Heart left ventricle (tissue), 16 donors: ENCODE results near the gene ISOC2. TPM values are rescaled to one million over a fixed set of nuclear protein-coding genes. Genes with fewer than 3 reads are reported as not detected.

ENCODE experiments used
- ATAC-seq, 4 donors: fragments of 200-7000 bp; cut with Tn5 transposase; one replicate each; pipeline ENCODE4 v1.9.1; 2020 to 2022; ENCODE audit warnings: moderate library complexity in 4 of 4, mild to moderate bottlenecking in 3 of 4, moderate number of reproducible peaks in 1 of 4
- DNase-seq, 5 donors: peaks; one replicate each; pipeline ENCODE4 v3.0.0-alpha.2; 2020
- H3K27ac ChIP-seq, 12 donors: fragments of 200-600 bp; sonication (generic) in 4 of 12; one replicate each; pipeline versions ENCODE4 v1.5.0 to v1.8.0; 2016 to 2022; ENCODE audit warnings: mild to moderate bottlenecking in 2 of 12
- H3K27me3 ChIP-seq, 9 donors: fragments of 200-600 bp; sonication (generic) in 2 of 9; one replicate each; pipeline versions ENCODE4 v1.5.1 to v1.8.0; 2016 to 2022; ENCODE audit warnings: mild to moderate bottlenecking in 3 of 9
- H3K36me3 ChIP-seq, 9 donors: fragments of 200-600 bp; sonication (generic) in 2 of 9; one replicate each; pipeline versions ENCODE4 v1.5.0 to v1.8.0; 2018 to 2022; ENCODE audit warnings: mild to moderate bottlenecking in 2 of 9
- H3K4me1 ChIP-seq, 12 donors: fragments of 200-600 bp; sonication (generic) in 4 of 12; one replicate each; pipeline versions ENCODE4 v1.5.0 to v1.8.0; 2016 to 2022; ENCODE audit warnings: mild to moderate bottlenecking in 3 of 12
- H3K4me3 ChIP-seq, 12 donors: fragments of 200-600 bp; sonication (generic) in 4 of 12; one replicate each; pipeline versions ENCODE4 v1.5.0 to v1.8.0; 2017 to 2022; ENCODE audit warnings: mild to moderate bottlenecking in 9 of 12, moderate library complexity in 4 of 12
- H3K9me3 ChIP-seq, 12 donors: fragments of 200-600 bp; sonication (generic) in 4 of 12; one replicate each; pipeline versions ENCODE4 v1.5.0 to v1.8.0; 2016 to 2022; ENCODE audit warnings: mild to moderate bottlenecking in 1 of 12
- POLR2A ChIP-seq, 2 donors: fragments of 450-650 bp; IDR thresholded peaks; one replicate each; pipeline ENCODE4 v1.6.1; 2017; ENCODE audit warnings: antibody characterized with exemption in 2 of 2, mild to moderate bottlenecking in 2 of 2, moderate library complexity in 2 of 2
- WGBS, 4 donors: extraction: QIAGEN DNeasy Blood & Tissue Kit in 2 of 4; methylation state at CpG; one replicate each; pipeline versions ENCODE4 v1.1.5 to v1.1.7; 2013 to 2018; 5-methylcytosine and 5-hydroxymethylcytosine counted together
- intact Hi-C, 10 donors: fragments of 100-400 bp; cut with DNase I; formaldehyde crosslinking; loops; one replicate each; pipeline versions ENCODE4 v1.11.1 to v1.14.2; 2022
- polyA plus RNA-seq, 2 donors: library from polyadenylated mRNA; stranded (reverse); fragments of 200-250 nt; gene quantifications; one replicate each; pipeline ENCODE4 v1.2.3, GENCODE V29; 2013
- total RNA-seq, 9 donors: library from RNA; depleted of rRNA in 2 of 9; stranded (reverse); fragments of >200 nt in 2 of 9; fragmentation: NEBNext Ultra II Directional in 3 of 9; extraction: Animal tissue kit (Norgen Biotek cat#: 25700) in 3 of 9; gene quantifications; one replicate each; pipeline versions ENCODE4 v1.1.0 to v1.2.4, GENCODE V29; 2016 to 2023
- TF ChIP-seq, protein P1 (sequence below), 12 donors: fragments of 200-600 bp; sonication (generic) in 4 of 12; IDR thresholded peaks; one replicate each; pipeline versions ENCODE4 v1.5.0 to v1.8.0; 2018 to 2022; ENCODE audit warnings: antibody characterized with exemption in 12 of 12, mild to moderate bottlenecking in 5 of 12
- donor health status: ischemic (EF 13 %, LVEDD 7.1; RV severe dilation, severe dysfunction).
- donor health status: healthy with polysubstance abuse.
- donor health status: DM: no; HTN: yes; CAD: no.
- donor health status: DM: no; HTN: no; CAD: no.
- donor health status: ischemic (EF 25% LVEDD 6.9; RV normal size, moderate dysfunction).
- donor health status: ischemic (EF 25% LVEDD 5.7; RV mildly dilated, moderate dysfunction).
- donor health status: healthy.
- donor health status: DM: yes; HTN: yes; CAD: no.
- donor health status: ischemic (EF 35%, LVEDD 5.7; RV mildly dilated, moderate dysfunction).
- donor health status: nonischemic (EF 11% LVEDD 7.7; RV severe dilation, severe dysfunction).
- donor health status: DM: yes; HTN: yes; CAD: no.
- donor health status: PGD.
- donor health status: ischemic (EF 29% LVEDD 5.4; RV normal size, mild dysfunction).
- donor health status: nonischemic (EF 23%, LVEDD 6.1; RV moderate dilation, normal function).

Gene ISOC2
- total and polyA plus RNA-seq, 11 donors: 36.9 to 102 (median 51.1) TPM

DNA sequence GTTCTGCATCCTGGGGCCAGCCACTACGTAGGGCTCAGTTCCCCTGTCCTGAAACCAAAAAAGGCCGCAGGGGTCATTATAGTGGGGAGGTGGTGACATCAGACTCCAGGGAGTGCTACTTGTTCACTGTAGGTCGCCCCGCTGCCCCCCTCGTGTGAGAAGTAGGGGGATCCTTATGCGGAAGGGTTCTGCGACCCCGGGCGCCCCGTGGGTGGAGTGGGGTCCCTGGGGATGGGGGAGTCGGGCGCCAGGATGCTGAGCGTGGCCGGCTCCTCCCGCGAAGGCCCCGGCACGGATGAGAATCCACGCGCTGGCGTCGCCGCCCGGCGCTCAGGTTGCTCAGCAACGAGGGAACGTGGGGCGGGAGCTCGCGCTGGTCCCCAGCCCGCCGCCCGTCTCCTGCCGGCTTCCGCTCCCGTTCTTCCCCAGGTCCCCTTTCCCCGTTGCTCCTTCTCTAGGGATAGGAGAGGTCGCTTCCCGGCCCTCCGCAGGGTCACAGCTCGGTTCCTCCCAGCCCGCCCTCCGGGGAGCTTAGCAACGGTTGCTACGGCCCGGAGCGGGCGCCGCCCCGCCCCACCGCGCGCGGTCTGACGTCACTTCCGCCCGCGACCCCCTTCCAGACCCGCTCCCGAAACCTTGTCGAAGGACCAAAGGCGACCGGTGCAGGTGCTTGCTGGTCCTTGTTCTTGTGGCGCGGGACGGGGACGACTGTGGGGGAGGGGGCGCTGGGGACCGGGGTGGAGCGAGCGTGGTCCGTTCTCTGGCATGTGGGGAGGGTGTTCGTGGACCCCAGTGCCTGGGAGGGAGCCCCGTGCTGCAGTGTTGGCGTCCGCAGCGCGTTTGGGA lies 23.4 kb upstream of the ISOC2 start, which contains the start of gene NAT14:
Gene NAT14, plus strand, starts transcription at position 596 of the 846 bp plus-strand sequence. CDS start 521 bp downstream, outside the sequence.
- Histone ChIP-seq H3K36me3 (peaks cover 0 to 23% (median 10%) of the 10 kb centered on the region in 9 donors), H3K4me3 (peak within 1 kb of the TSS; percentile 29 to 69 (median 60)), H3K9me3 (no peaks in the 10 kb centered on the region), H3K4me1 (peaks cover 7 to 65% (median 40%) of the 10 kb centered on the region in 12 donors), H3K27ac (peak within 1 kb of the TSS; percentile 65 to 98 (median 86)), H3K27me3 (peaks cover 0 to 6% (median 0%) of the 10 kb centered on the region in 9 donors)
- TF ChIP-seq POLR2A (IDR thresholded peaks at IDR 0.05): peak in 1 of 2 donors; percentile 20
- TF ChIP-seq, protein P1, sequence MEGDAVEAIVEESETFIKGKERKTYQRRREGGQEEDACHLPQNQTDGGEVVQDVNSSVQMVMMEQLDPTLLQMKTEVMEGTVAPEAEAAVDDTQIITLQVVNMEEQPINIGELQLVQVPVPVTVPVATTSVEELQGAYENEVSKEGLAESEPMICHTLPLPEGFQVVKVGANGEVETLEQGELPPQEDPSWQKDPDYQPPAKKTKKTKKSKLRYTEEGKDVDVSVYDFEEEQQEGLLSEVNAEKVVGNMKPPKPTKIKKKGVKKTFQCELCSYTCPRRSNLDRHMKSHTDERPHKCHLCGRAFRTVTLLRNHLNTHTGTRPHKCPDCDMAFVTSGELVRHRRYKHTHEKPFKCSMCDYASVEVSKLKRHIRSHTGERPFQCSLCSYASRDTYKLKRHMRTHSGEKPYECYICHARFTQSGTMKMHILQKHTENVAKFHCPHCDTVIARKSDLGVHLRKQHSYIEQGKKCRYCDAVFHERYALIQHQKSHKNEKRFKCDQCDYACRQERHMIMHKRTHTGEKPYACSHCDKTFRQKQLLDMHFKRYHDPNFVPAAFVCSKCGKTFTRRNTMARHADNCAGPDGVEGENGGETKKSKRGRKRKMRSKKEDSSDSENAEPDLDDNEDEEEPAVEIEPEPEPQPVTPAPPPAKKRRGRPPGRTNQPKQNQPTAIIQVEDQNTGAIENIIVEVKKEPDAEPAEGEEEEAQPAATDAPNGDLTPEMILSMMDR (IDR thresholded peaks at IDR 0.05): no peak
- 1 to 3% (median 2%) methylated on average over 29 to 78 of the region's 78 CpGs for WGBS, 4 donors
- ATAC-seq (peak in 3 of 4 donors; percentile 35 to 57 (median 39)), DNase-seq (peak; percentile 56 to 78 (median 69))
- intact Hi-C loops: no loop called here

DNA sequence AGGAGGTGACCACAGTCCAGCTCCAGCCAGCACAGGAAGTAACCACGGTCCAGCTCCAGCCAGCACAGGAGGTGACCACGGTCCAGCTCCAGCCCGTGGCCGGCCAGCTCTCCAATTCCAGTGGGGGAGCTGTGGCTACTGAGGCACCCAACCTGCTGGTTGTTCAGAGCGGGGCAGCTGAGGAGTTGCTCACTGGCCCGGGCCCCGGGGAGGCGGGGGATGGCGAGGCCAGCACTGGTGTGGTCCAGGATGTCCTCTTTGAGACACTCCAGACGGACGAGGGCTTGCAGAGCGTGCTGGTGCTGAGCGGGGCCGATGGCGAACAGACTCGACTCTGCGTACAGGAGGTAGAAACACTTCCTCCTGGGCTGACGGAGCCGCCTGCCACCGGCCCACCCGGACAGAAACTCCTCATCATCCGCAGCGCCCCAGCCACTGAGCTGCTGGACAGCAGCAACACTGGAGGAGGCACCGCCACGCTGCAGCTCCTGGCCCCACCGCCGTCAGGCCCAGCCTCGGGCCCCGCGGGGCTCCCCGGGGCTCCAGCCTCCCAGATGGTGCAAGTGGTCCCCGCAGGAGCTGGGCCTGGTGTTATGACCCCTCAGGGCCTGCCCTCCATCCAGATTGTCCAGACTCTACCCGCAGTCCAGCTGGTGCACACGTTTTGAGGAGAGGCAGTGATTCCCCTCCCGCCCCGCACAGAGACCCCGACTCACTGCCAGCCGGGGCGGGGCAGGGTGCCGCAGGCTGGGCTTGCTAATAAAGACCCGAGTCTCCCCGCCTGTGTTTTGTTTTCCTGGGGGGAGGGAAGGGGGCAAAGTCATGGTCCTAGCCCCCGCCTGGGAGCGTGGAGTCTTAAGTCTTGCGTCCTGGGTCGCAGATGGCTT lies 22.5 kb upstream of the ISOC2 start:
- 58 to 69% (median 65%) methylated on average over 35 to 46 of the region's 46 CpGs for WGBS, 4 donors
- TF ChIP-seq POLR2A (IDR thresholded peaks at IDR 0.05): no peak
- TF ChIP-seq, protein P1 (IDR thresholded peaks at IDR 0.05): no peak
- Histone ChIP-seq H3K4me1 (peaks cover 7 to 66% (median 40%) of the 10 kb centered on the region in 12 donors), H3K9me3 (no peaks in the 10 kb centered on the region), H3K27me3 (peaks cover 0 to 6% (median 0%) of the 10 kb centered on the region in 9 donors), H3K36me3 (peaks cover 0 to 23% (median 10%) of the 10 kb centered on the region in 9 donors), H3K4me3 (peak overlapping the region in 10 of 12 donors; percentile 49 to 69 (median 60)), H3K27ac (peak overlapping the region in 7 of 12 donors; percentile 81 to 98 (median 90))
- ATAC-seq: no peak
- intact Hi-C loops: no loop called here
- DNase-seq: peak in 2 of 5 donors; percentile 27 to 29

DNA sequence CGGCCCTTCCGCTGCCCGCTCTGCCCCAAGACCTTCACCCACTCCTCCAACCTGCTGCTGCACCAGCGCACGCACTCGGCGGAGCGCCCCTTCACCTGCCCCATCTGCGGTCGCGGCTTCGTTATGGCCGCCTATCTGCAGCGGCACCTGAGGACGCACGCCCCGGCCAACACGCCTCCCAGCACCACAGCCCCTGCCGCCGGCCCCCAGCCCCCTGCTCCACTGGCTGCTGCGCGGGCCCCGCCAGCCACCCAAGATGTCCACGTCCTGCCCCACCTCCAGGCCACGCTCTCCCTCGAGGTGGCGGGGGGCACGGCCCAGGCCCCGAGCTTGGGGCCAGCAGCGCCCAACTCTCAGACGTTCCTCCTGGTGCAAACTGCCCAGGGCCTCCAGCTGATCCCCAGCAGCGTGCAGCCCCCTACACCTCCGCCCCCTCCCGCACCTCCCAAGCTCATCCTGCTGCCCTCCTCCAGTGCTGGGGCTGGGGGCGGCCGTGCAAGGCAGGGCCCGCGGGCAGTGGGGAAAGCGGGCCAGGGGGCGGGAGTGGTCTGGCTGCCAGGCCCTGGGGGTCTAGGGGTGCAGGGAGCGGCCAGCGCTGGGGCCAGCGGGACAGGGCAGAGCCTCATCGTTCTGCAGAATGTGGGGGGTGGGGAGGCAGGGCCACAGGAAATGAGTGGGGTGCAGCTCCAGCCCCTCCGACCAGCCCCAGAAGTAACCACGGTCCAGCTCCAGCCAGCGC lies 21.7 kb upstream of the ISOC2 start:
- intact Hi-C loops: no loop called here
- DNase-seq: peak in 2 of 5 donors; percentile 19 to 22
- no peak overlapping the region for H3K27ac ChIP-seq
- H3K27me3 ChIP-seq: peaks cover 0 to 6% (median 0%) of the 10 kb centered on the region in 9 donors
- TF ChIP-seq POLR2A (IDR thresholded peaks at IDR 0.05): no peak
- TF ChIP-seq, protein P1 (IDR thresholded peaks at IDR 0.05): no peak
- no peak for ATAC-seq
- peaks cover 7 to 66% (median 42%) of the 10 kb centered on the region in 12 donors for H3K4me1 ChIP-seq
- WGBS, 4 donors: 90 to 92% (median 91%) methylated on average over 39 to 47 of the region's 47 CpGs
- no peaks in the 10 kb centered on the region for H3K9me3 ChIP-seq
- H3K4me3 ChIP-seq: no peak overlapping the region
- H3K36me3 ChIP-seq: peaks cover 0 to 23% (median 10%) of the 10 kb centered on the region in 9 donors
